Glomerular endothelial cell (primary cell): ENCODE results near the gene RNPS1. TPM values are rescaled to one million over a fixed set of nuclear protein-coding genes. Genes with fewer than 3 reads are reported as not detected.

Experiments
- DNase-seq: peaks from one replicate; pipeline ENCODE4 v3.0.0-alpha.2; 2011; ENCODE audit warnings: low read depth, low spot score; ENCODE audit errors: extremely low read depth
- total RNA-seq: library from RNA; depleted of rRNA; stranded (reverse); fragments of >200 nt; gene quantifications from 2 replicates; pipeline ENCODE4 v1.2.3, GENCODE V29; 2015

Gene RNPS1
- total RNA-seq, 1 donor from 2014 or later, result 192 TPM

- DNase-seq, result no peak
Measured at GRCh38 chr16:2237493-2238149, 30.3 kb downstream of the RNPS1 start.

DNA sequence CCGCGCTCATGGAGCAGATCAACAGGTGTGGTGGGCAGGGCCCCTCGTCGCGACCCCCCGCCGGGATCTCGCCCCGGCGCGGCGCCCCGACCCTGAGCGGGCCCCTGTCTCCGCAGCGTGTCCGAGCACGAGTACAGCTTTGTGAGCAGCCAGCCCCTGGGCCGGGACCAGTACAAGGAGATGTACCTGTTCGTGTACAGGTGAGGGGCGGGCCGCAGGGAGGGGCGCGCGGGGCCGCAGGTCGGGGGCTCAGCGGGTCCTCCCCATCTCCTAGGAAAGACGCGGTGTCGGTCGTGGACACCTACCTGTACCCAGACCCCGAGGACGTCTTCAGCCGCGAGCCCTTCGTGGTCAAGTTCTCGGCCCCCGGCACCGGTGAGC is 30.8 kb downstream of the RNPS1 start:
- no peak for DNase-seq

GRCh38 chr16:2236337-2237101 is 31.4 kb downstream of the RNPS1 start, which contains the start of gene DNASE1L2:
DNASE1L2 (plus strand) TSS chr16:2236444; CDS start chr16:2236817, 373 bp downstream.
- no peak for DNase-seq

DNA sequence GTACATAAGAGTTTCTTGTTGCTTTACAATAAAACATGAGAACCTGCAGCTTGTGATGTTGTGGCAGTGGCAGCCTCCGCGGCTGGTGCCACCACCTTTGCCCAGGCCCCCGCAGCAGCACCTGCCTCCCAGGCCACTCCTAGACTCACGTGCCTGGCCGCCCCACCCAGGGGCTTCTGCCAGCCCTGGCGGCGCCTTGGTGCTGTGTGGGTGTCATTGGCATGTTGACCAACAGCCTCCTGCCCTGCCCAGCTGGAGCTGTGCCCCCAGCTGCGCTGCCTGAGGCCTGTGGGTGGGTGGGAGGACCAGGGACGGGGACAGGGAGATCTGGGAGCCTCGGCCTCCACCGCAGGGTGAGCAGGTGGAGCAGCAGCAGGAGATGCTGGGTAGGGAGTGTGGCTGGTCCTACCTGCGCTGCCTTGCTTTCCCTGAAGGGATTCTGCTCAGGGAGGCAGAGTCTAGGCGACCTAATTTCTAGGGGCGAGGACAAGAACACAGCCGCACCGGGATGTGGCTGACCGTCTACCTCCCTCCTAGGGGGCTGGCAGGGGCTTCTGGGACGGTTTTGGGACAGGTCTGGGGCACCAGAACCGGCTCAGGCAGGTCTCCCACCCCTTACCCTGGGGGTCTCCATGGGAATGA is 32.1 kb downstream of the RNPS1 start:
- no peak for DNase-seq

- DNase-seq, result no peak
Measured at GRCh38 chr16:2235234-2235651, 32.7 kb downstream of the RNPS1 start.

- no peak for DNase-seq
Measured at GRCh38 chr16:2234813-2235170, 33.1 kb downstream of the RNPS1 start.

DNA sequence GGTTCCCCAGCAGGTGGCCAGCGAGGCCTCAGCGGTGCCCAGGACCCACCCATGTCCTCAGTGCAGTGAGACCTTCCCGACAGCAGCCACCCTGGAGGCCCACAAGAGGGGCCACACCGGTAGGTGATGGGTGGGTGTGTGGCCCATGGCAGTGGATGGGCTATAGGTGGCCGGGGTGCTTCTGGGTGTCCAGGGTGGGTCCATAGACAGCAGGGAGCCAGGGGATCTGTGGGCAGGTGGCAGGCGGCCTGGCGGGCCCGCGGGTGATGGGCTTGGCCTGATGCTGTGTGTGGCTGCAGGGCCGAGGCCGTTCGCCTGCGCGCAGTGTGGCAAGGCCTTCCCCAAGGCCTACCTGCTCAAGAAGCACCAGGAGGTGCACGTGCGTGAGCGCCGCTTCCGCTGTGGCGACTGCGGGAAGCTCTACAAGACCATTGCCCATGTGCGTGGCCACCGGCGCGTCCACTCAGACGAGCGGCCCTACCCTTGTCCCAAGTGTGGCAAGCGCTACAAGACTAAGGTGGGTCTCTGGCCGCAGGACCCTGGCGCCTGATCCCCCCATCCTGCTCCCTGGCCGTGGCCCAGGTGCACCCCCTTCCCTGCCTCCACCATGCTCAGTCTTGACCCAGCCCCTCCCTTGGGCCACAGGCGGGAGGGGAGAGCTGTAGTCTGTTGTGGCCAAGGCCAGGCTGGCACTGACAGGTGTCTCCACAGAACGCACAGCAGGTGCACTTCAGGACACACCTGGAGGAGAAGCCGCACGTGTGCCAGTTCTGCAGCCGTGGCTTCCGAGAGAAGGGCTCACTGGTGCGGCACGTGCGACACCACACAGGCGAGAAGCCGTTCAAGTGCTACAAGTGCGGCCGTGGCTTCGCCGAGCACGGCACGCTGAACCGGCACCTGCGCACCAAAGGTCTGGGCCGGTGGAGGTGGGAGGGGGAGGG is 33.8 kb downstream of the RNPS1 start:
- DNase-seq, result no peak

DNA sequence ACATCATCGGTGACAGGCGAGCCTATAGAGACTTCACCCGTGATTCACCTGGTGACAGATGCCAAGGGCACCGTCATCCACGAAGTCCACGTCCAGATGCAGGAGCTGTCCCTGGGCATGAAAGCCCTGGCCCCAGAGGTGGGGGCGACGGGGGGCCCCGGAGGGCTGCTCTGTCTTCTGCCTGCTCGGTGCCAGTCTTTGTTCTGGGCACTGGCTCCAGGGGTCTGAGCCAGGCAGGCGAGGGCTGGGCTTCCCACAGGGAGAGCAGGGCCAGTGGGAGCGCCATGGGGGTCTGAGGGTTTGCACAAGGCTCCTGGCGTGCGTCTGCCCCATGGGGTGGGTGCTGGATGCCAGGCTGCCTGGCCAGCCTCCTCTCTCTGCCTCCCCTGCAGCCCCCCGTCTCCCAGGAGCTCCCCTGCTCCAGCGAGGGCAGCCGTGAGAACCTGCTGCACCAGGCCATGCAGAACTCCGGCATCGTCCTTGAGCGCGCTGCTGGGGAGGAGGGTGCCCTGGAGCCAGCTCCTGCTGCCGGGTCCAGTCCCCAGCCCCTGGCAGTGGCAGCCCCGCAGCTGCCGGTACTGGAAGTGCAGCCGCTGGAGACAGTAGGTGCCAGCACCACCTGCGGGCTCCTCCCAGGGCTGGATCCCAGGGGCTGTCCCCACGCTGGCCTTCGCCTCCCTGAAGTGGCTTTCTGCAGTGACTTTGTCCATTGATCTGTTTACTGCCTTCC is 34.7 kb downstream of the RNPS1 start:
- no peak for DNase-seq

- DNase-seq, result no peak
Measured at GRCh38 chr16:2232094-2232990, 35.6 kb downstream of the RNPS1 start.

DNA sequence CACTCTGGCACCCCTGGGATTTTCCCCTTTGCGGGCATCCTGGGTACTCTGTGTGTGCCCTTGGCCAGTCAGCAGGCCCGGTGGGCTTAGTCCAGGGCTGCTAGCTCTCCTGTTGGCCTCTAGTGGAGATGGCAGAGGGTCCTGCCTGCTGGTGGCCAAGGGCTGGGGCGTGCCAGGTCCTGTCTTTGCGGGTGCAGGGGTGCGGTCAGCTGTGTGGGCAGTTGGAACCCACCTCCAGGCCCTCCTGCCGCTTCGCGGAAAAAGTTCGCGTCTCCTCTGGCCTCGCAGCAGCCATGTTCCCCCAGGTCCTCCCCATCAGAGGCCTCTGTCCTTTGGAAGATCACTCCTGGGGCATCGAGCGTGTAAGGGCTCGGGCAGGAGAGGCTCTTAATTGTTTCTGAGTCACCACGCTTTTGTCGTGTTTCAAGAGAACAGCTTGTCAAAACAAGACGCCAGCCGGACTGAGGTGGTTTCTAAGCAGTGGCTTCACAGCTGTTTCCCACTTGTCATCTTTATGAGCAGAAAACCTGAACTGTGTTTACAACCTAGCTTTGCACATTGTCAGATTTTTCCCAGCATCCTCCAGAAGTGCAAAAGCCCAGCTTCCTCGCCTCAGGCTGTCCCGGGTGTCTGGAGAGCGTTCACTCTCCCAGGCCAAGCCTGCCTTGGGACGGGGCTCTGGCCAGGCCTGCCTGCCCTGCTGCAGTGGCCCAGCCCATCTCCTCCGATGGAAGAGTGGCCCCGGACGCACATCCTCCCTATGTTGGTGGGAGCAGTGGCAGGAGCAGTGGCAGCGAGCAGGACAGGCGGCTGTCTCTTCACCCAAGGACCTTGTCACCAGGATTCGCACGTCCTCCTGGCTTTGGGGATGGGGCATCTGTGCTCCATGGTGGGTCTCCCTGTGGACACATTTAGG is 36.7 kb downstream of the RNPS1 start:
- DNase-seq, result no peak

DNA sequence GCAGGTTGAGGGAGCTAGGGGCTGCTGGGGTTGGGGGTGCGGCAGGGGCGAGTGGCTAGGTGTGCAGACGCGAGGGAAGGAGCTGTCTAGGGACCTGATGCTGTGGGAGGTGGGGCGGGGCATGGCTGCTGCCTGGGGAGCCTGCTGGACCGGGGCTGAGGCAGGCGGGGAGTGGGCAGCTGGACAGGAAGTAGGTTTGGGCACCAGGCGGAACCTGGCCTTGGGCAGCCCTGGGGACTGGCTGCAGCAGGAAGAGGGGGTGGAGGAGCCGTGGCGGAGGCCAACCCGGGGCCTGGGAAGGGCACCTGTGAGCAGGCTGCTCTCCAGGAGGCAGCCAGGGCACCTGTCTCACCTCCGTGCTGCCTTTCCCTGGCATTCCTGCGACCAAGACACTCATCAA is 37.5 kb downstream of the RNPS1 start:
- no peak for DNase-seq

- DNase-seq, result no peak
Measured at GRCh38 chr16:2229632-2230250, 38.2 kb downstream of the RNPS1 start.

- DNase-seq, result no peak
Measured at GRCh38 chr16:2229091-2229490, 38.8 kb downstream of the RNPS1 start.

DNA sequence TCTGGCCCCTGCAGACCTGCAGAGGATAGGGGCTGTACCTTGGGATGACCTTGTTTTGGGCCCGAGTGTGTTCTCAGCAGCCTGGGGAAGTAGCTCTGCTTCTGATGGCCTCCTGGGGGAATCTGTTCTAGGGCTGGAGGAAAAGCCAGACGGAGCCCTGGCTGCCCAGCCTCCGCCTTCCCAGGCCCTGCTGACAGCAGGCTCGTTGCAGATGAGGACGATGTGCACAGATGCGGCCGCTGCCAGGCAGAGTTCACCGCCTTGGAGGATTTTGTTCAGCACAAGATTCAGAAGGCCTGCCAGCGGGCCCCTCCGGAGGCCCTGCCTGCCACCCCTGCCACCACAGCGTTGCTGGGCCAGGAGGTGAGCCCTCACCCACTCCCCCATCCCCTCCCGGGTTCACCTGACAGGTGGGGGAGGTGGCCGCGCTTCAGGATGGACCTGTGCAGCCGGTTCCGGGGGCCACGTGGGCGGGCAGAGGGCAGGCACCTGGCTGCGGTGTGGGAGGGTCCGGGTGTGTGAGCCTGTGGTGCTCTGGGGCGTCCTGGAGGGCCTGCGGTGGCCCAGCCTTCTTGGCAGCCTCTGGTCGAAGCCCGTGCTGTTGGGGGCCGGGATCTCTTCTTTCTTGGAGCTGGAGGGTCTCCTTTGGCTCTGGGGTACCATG is 39.6 kb downstream of the RNPS1 start:
- DNase-seq, result no peak

GRCh38 chr16:2226918-2227317 is 41.0 kb downstream of the RNPS1 start:
- DNase-seq, result no peak

GRCh38 chr16:2226245-2226793 is 41.6 kb downstream of the RNPS1 start:
- no peak for DNase-seq

- no peak for DNase-seq
Measured at GRCh38 chr16:2223942-2224486, 43.9 kb downstream of the RNPS1 start.
